Fibroblast of pulmonary artery (primary cell): ENCODE results near the gene MIS12.
A peak's percentile ranks its signal among the peaks of the same experiment; 100 is the strongest.

Source experiments
- DNase-seq: peaks from one replicate; pipeline ENCODE4 v3.0.0-alpha.2; 2010; ENCODE audit warnings: low read depth
- H3K4me3 ChIP-seq: replicated peaks from 2 replicates; pipeline ENCODE4 v1.5.1; 2011; ENCODE audit warnings: low read depth, mild to moderate bottlenecking, control low read depth, low read length, moderate library complexity
- TF ChIP-seq, protein P1 (sequence below): IDR thresholded peaks from 2 replicates; pipeline ENCODE4 v1.5.1; 2011; ENCODE audit warnings: mild to moderate bottlenecking, control low read depth, low read length, inconsistent platforms; ENCODE audit errors: missing control alignments

Gene MIS12

GRCh38 chr17:5486206-5487124, at the start of gene MIS12:
TSS of gene MIS12 (plus strand) at chr17:5486566. CDS start at chr17:5488863, 2,297 bp downstream.
- H3K4me3 ChIP-seq: peak within 1 kb of the TSS; percentile 96
- DNase-seq: peak; percentile 99
- TF ChIP-seq, protein P1, sequence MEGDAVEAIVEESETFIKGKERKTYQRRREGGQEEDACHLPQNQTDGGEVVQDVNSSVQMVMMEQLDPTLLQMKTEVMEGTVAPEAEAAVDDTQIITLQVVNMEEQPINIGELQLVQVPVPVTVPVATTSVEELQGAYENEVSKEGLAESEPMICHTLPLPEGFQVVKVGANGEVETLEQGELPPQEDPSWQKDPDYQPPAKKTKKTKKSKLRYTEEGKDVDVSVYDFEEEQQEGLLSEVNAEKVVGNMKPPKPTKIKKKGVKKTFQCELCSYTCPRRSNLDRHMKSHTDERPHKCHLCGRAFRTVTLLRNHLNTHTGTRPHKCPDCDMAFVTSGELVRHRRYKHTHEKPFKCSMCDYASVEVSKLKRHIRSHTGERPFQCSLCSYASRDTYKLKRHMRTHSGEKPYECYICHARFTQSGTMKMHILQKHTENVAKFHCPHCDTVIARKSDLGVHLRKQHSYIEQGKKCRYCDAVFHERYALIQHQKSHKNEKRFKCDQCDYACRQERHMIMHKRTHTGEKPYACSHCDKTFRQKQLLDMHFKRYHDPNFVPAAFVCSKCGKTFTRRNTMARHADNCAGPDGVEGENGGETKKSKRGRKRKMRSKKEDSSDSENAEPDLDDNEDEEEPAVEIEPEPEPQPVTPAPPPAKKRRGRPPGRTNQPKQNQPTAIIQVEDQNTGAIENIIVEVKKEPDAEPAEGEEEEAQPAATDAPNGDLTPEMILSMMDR: no peak

DNA sequence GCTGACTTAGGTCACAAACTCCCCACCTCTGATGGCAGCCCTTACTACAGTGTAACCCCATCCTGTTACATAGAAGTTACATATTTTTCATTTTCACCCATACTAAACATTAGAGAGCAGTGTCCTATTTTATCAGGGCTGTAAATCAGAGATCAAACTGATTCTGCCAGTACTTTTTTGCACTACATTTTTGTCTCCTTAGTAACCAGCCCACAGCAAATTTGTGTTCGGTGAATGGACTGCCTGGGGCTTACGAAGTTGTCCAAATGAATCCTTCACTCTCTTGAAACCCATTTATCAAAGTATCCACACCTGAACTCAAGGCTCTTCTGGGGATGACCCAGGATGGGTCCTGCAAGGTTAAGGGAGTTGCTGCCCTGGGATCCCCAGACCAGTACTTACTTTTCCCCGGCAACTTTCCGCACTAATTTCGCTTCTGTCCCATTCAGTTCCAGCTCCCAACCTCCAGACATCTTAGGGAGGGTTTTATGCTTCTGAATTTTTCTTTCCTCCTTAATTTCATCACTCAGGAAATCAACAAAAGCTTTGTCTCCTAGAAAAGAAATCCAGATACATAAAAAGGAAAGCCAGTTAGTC, 48.5 kb upstream of the MIS12 start:
- TF ChIP-seq, protein P1: no peak
- DNase-seq: no peak
- H3K4me3 ChIP-seq: peak overlapping the region; percentile 90

GRCh38 chr17:5438716-5439445, 47.5 kb upstream of the MIS12 start, which contains the start of gene C1QBP:
TSS of gene C1QBP (minus strand) at chr17:5439155. CDS start at chr17:5439073, 82 bp downstream.
- TF ChIP-seq, protein P1: peak; percentile 79
- peak within 1 kb of the TSS; percentile 90 for H3K4me3 ChIP-seq
- DNase-seq: peak; percentile 94

GRCh38 chr17:5439446-5439764, 47.0 kb upstream of the MIS12 start:
- H3K4me3 ChIP-seq: peak overlapping the region; percentile 90
- TF ChIP-seq, protein P1: no peak
- no peak for DNase-seq

DNA sequence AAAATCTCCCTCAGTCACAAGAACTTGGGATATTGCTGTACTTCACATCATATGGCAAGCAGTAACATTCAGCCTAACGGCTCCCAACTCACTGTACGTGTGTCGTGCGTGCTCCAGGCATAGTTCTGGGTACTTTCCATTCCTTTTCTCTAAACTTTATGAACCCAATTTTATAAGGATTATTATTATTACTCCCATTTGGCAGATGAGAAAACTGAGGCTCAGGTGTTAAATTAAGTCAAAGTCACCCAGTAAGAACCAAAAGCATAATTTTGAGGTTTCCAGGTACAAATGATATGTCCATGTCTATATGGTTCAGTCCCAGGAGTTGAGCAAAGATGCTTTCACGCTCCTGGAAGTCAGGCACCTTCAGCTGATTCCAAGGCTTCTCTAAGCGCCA, 42.6 kb upstream of the MIS12 start:
- no peak for DNase-seq
- TF ChIP-seq, protein P1: no peak
- H3K4me3 ChIP-seq: no peak overlapping the region

- TF ChIP-seq, protein P1: no peak
- no peak overlapping the region for H3K4me3 ChIP-seq
- DNase-seq: no peak
Observed at GRCh38 chr17:5444209-5444608, 42.2 kb upstream of the MIS12 start.
